D721Med (cell line): ENCODE results near the gene MAN1C1.

Experiments used
- DNase-seq: peaks from one replicate; pipeline ENCODE4 v3.0.0; 2011; ENCODE audit warnings: low spot score; ENCODE audit not compliant: insufficient read length
- FAIRE-seq: peaks from 2 replicates; lab custom pipeline; 2011; peaks lifted over from hg19 to GRCh38; lab: Jason Lieb, UNC
- TF ChIP-seq, protein P1 (sequence below): IDR thresholded peaks from 2 replicates; pipeline ENCODE4 v1.5.1; 2012; ENCODE audit warnings: mild to moderate bottlenecking, control low read depth; ENCODE audit not compliant: insufficient read depth; ENCODE audit errors: missing control alignments

MAN1C1 gene

DNA sequence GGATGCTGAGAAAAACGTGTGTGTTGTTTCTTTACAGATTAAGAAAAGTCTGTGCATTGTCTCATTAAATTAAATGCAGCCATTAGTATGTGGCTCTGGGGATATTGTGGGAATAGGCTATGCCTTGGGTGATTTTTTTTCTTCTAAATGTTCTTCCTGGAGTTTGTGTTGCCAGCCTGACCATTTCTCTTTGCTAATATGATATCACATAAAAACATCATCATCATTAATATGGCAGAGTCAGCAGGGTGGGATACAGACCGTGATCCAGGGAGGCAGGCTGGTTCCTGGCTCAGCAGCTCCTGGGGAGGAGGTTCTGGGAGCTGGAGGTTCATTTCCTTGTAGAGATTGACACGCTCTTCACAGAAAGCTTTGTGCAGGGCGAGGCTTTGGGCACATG lies 122.8 kb downstream of the MAN1C1 start:
- DNase-seq: no peak
- no peak for FAIRE-seq
- TF ChIP-seq, protein P1, sequence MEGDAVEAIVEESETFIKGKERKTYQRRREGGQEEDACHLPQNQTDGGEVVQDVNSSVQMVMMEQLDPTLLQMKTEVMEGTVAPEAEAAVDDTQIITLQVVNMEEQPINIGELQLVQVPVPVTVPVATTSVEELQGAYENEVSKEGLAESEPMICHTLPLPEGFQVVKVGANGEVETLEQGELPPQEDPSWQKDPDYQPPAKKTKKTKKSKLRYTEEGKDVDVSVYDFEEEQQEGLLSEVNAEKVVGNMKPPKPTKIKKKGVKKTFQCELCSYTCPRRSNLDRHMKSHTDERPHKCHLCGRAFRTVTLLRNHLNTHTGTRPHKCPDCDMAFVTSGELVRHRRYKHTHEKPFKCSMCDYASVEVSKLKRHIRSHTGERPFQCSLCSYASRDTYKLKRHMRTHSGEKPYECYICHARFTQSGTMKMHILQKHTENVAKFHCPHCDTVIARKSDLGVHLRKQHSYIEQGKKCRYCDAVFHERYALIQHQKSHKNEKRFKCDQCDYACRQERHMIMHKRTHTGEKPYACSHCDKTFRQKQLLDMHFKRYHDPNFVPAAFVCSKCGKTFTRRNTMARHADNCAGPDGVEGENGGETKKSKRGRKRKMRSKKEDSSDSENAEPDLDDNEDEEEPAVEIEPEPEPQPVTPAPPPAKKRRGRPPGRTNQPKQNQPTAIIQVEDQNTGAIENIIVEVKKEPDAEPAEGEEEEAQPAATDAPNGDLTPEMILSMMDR: no peak

DNA sequence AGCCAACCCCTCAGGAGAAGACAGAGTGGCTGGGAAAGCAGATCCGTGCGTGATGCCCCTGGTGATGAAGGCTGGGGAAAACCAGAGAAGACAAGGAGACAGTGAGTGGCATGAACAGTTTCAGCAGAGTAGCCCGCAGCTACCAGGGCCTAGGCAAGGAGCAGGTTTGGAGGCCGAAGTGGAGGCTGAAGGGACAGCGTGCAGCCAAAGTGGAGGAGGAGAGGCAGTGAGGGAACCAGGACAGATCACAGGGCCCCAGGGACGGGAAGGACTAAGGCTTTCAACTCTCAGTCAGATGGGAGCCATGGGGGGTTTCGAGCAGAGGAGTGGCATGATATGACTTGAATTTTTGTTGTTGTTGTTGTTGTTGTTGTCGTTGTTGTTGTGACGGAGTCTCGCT lies 123.5 kb downstream of the MAN1C1 start:
- DNase-seq (no peak), FAIRE-seq (no peak)
- TF ChIP-seq, protein P1: no peak

DNA sequence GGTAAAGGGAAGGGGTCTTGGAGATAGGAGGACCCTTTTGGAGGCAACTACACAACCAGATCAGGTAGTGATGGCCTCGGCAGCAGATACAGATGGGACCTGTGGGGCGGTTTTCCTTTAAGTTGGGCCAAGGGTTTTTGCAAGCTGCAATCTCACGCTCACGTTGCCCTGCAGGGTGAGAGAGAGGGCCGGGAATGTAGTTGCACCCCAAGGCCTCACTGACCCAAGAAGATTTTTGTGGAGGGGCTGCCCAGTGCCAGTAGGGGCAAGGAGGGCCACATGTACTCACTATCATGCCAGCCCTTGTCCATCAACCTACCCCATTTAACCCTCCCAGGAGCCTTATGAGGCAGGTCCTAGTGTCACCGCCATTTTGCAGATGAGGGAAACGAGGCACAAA lies 125.7 kb downstream of the MAN1C1 start:
- DNase-seq (no peak), FAIRE-seq (no peak)
- TF ChIP-seq, protein P1: no peak

DNA sequence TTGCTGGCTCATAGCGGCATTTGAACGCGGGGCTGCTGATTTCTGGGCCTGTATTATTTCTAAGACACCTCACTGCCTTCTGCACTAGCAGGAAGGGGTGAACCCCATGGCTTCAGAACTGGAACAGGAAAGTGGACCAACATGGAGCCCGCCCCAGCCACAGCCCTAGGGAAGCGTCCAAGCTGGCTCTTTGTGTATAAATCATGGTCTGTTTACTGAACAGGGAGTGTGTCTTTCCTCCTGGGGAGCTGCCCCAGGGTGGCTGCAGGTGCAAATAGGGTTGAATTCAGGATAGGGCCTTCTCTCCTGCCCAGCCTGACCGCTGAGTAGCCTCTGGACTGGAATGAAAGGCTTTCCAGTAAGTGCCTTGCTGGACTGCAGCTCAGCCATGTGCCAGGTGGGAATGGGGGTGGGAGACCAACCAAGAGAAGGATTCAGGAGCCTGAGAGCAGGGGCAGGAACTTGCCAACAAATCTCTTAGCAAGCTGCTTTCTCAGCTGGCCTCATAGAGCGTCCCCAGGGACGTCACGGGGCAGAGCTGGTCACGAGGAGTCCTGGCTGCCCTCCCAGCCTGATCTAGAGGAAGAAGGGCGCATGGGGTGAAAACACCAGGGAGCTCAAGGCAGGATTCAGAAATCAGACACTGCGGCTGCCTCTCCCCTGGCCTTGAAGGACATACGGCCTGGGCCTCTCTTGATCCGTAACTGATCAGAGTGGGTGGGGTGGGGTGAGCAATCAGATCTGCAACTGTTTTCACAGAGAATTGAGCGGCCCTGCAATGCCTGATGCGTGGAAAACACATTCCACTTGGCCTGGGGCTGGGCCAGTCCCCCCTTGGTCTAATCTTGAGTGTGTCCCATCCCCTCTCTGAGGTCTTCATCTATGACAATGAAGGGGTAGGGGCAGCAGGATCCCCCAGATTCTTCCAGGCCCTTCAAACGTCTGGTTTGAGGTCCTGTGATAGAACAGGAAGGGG lies 126.9 kb downstream of the MAN1C1 start:
- DNase-seq: no peak
- FAIRE-seq: no peak
- TF ChIP-seq, protein P1: no peak

DNA sequence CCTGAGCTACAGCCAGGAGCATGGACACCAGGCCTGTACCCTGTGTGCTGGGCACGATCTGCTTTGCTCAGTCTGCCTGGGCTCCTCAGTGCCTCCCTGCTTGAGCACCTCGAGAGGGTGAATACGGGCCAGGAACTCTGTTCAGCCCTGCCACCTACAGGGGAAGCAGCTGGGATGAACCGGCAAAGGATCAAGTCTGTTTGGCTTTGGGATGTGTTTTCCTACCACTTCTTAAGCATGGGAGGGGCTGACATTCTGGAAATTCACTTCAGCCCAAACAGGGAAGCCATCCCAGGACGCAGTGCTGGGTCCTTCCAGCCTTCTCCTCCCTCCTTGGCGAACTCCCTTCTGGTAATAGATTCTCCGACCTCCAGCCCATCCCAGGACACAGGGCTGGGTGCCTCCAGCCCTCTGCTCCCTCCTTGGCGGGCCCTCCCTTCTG lies 127.6 kb downstream of the MAN1C1 start:
- FAIRE-seq (no peak), DNase-seq (no peak)
- TF ChIP-seq, protein P1: peak; percentile 61

DNA sequence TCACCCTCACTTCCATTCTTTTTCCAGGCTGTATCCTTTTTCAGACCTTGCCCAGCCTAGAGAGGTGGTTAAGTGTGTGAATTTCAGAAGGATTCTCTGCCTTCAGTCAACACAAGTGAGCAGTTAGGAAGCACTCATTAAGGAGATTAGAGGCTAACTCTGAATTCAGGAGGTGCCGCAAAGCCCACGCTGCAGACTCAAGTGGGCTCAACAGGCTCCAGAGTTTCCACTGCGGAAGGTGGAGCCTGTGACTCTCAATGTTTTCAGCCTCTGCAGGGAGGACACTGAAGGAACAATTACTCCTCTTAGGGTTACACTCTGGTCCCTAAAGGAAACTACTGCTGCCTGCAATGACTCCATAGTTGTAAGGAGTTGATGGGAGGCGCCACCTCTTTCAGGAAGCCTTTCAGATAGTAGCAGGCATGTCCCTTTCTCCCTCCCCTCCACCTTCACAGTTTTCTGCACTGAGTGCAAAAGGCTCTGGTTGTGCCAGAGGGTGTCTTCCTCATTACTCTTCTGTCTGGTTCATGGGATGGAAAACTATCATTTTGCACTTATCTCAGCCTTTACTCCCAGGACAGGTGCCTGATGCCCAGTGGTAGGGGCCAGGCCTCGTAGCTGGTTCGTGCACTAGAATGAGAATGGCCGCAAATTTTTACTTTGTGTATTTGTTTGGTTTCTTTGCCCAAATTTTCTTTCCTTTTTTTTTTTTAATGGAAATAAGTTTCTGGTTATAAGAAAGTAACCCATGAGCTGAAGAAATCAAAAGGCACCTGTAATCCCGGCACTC lies 128.2 kb downstream of the MAN1C1 start:
- DNase-seq: no peak
- TF ChIP-seq, protein P1: no peak
- FAIRE-seq: no peak
